AG10803 (cell line): ENCODE results near the gene VPS41.

Experiments
- DNase-seq: peaks from one replicate; pipeline ENCODE4 v3.0.0; 2010; ENCODE audit warnings: low read depth
- H3K4me3 ChIP-seq: 2 replicates; pipeline ENCODE4 v1.5.1; 2011; ENCODE audit warnings: mild to moderate bottlenecking, low read length, control low read depth
- CTCF ChIP-seq: conservative IDR thresholded peaks from 2 replicates; pipeline ENCODE4 v1.5.1; 2011; ENCODE audit warnings: mild to moderate bottlenecking, low read length, control low read depth, inconsistent platforms

The VPS41 gene

DNA sequence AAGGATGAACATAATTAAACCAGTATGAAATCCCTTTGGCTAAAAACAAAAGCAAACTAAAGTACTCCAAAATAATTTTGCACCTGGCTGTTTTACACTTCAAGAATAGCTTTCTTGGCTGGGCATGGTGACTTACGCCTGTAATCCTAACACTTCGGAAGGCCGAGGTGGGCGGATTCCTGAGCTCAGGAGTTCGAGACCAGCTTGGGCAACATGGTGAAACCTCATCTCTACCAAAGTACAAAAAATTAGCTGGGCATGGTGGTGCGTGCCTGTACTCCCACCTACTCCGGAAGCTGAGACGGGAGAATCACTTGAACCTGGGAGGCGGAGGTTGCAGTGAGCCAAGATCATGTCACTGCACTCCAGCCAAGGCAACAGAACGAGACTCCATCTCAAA lies 185.7 kb downstream of the VPS41 start:
- DNase-seq: no peak
- no peak for TF ChIP-seq CTCF
- H3K4me3 ChIP-seq: no peak overlapping the region

DNA sequence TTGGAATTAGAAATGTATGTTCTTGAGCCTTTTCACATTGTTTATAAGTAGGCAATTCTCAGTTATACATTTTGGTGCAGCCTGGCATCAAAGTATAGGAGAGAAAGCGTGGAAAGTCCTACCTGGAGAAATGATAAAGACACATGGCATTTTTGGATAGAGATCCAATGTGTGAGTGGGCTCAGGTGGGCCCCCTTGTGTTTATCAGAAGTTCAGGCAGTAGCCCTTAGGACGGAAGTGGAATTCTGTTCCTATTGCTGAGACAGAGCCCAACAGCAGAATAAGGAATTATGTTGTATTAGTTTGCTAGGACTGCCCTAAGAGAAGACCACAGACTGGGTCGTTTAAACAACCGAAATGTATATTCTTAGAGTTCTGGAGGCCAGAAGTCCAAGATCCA lies 192.6 kb downstream of the VPS41 start:
- no peak overlapping the region for H3K4me3 ChIP-seq
- no peak for TF ChIP-seq CTCF
- no peak for DNase-seq

- no peak for TF ChIP-seq CTCF
- no peak for DNase-seq
- H3K4me3 ChIP-seq: no peak overlapping the region
Observed at GRCh38 chr7:38709123-38709522, 199.9 kb downstream of the VPS41 start.

DNA sequence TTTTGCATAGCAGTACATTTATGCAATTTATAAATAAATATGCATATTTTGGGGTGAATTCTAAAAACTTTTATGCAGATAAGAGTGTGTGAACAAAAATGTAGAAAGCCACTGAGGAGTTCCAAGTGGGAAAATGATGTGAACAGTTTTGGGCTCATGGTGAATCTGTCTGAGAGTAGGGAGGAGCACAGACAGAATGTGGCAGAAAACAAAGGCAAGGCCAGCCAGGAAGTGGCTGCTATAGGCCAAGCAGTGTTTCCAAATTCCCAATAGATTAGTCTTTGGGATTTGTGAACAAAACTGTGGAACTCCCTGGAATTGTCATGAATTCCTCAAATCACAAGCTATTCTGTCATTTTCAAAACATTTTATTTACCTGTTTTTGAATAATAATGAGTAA lies 204.2 kb downstream of the VPS41 start:
- no peak overlapping the region for H3K4me3 ChIP-seq
- TF ChIP-seq CTCF: no peak
- DNase-seq: peak; percentile 13

GRCh38 chr7:38704041-38704547 lies 204.9 kb downstream of the VPS41 start:
- no peak for DNase-seq
- no peak for TF ChIP-seq CTCF
- H3K4me3 ChIP-seq: no peak overlapping the region

DNA sequence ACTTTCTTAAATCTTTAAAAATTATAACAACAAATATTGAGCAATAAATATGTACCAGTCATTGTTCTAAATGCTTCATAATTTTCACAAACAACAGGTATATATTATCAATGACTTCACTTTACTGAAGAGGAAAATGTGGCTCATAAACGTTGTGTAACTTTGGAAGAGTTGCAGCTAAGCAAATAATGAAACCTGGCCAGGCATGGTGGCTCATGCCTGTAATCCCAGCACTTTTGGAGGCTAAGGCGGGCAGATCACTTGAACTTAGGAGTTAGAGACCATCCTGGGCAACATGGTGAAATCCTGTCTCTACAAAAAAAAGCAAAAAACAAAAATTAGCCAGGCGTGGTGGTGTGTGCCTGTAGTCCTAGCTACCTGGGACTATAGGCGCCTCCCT lies 205.9 kb downstream of the VPS41 start:
- no peak for TF ChIP-seq CTCF
- H3K4me3 ChIP-seq: no peak overlapping the region
- no peak for DNase-seq

DNA sequence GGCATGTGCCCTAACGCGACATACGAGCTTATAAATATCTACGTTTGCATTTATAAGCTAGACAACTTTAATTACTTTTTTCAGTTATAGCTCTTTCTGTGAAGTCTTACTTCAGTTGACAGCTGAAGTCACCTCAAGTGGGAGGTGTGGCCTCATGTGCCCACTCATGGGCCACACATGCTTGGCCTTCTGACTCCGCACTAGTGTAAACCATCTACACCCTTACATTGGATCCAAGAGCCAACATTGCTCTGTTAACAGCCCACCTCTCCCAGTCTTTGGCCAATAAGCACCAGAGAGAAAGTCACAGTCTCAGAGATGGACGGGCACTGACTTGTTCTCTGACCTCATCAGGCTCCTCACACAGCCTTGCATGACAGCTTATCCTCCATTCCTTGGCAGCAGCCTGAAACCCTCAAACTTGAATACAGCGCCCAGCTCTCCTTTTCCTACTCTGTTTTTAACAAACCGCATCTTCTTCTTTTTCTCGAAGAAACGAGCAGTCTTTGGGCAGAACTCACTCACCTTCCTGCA lies 206.9 kb downstream of the VPS41 start:
- TF ChIP-seq CTCF: no peak
- no peak overlapping the region for H3K4me3 ChIP-seq
- DNase-seq: no peak
